GM18520 (cell line): ENCODE results near the gene PRSS21.
A peak's percentile ranks its signal among the peaks of the same experiment; 100 is the strongest.

ENCODE experiments used
- ATAC-seq: cut with Tn5 transposase; IDR thresholded peaks from one replicate; pipeline ENCODE4 v1.9.1; 2021; ENCODE audit not compliant: unreplicated experiment

The PRSS21 gene, protein sequence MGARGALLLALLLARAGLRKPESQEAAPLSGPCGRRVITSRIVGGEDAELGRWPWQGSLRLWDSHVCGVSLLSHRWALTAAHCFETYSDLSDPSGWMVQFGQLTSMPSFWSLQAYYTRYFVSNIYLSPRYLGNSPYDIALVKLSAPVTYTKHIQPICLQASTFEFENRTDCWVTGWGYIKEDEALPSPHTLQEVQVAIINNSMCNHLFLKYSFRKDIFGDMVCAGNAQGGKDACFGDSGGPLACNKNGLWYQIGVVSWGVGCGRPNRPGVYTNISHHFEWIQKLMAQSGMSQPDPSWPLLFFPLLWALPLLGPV

DNA sequence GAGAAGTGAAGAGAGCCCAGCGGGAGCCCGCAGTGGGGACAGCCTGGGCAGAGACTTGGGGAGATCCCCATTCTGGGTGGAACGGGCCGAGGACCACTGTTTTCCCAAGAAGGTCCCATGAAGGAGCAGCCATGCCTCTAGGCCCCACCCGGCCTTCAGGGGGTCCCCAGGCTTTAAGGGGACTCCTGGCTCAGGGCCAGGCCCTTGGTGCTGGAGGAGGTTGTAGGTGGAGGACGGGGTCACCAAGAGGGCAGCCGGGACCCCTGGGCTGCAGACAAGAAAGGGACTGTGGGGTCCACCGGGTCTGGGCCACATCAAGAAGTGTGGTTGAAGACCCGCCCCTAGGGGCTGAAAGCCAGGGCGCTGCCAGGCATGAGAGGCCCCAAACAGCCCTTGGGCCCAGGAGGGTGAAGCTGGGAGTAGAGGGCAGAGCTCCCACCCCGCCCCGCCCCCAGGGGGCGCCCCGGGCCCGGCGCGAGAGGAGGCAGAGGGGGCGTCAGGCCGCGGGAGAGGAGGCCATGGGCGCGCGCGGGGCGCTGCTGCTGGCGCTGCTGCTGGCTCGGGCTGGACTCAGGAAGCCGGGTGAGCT, at the start of gene PRSS21:
Gene PRSS21, plus strand, starts transcription at position 487 of the 589 bp plus-strand sequence. Its CDS starts 32 bp downstream, at position 519.
- no peak for ATAC-seq

DNA sequence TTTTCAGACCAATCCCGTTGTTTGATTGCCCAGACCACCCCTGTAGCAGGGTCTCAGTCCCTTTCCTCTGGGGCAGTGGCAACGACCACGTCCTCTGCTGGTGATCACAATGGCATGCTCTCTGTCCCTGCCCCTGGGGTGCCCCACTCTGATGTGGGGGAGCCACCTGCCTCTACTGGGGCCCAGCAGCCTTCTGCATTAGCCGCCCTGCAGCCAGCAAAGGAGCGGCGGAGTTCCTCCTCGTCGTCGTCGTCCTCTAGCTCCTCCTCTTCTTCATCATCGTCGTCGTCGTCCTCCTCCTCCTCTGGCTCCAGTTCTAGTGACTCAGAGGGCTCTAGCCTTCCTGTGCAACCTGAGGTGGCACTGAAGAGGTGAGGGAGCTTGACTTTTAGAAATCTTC, 49.1 kb upstream of the PRSS21 start:
- no peak for ATAC-seq

DNA sequence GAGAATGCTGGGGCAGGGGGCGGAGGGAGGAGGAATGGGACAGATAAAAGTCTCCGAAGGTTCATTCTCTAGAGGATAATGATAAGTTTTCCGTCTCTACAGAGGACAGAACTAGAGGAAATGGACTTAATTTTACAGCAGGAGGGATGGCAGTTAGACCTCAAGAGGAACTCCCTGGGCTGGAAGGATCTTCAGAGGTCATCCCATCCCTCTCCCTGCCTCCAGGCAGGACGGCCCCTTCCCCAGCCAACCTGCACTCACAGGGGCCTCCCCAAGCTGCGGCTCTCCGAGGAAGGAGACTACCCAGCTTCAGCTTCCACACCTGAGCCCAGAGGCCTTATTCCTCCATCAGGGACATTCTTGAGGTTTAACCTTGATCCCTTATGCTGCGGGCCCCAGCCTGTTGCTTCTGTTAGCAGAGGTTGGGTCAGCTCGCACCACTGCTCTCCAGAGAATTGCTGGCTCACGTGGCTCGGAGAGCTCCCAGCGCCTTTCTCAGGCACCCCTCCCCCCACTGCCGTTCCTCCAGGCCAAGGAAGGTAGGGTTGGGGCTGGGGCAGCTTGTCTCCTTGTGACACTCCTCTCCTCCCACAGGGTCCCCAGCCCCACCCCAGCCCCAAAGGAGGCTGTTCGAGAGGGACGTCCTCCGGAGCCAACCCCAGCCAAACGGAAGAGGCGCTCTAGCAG, 48.5 kb upstream of the PRSS21 start:
- ATAC-seq, result no peak

GRCh38 chr16:2769100-2769529, 47.9 kb upstream of the PRSS21 start:
- no peak for ATAC-seq

GRCh38 chr16:2769675-2770056, 47.4 kb upstream of the PRSS21 start:
- no peak for ATAC-seq

- no peak for ATAC-seq
Measured at GRCh38 chr16:2770057-2770951, 46.7 kb upstream of the PRSS21 start.

DNA sequence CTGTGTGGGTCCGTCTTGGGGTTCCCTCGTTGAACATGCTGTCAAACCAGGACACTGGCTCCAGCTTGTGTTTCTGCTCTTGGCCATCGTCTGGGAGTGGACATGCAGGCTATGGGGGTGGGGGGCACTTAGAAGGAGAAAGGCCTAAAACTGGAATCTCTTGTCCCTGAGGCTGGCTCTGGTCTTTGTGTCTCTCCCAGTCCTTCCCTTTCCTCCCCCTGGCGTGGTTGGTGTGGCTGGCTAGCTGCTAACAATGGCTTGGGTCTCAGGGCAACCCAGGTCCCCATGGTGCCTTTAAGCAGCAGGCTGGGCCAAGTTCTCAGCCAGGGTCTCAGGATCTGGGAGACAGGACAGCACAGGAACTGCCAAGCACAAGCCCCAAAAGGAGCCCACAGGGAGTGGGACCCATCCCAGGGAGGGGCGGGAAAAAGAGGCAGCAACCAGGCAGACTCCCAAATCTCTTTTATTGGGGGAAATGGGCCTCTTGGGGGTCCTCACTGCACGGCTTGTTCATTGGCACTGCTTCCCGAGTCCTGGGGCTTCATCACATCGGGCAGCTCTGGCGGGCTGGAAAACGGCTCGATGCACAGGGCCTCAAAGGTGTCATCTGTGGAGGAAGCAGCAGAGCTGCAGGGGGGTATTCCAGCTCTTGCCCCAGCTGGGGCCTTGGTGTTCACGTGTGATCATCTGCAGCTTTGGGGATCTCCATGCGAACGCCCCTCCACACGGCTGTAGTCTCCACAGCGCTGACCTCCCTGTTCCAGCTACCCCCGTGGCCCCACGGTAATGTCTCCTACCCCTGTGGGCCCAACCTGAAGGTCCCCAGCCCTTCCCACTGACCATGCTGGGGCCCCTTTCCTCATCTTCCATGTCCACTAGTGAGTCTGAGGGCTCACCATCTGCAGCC, 45.3 kb upstream of the PRSS21 start:
- no peak for ATAC-seq

DNA sequence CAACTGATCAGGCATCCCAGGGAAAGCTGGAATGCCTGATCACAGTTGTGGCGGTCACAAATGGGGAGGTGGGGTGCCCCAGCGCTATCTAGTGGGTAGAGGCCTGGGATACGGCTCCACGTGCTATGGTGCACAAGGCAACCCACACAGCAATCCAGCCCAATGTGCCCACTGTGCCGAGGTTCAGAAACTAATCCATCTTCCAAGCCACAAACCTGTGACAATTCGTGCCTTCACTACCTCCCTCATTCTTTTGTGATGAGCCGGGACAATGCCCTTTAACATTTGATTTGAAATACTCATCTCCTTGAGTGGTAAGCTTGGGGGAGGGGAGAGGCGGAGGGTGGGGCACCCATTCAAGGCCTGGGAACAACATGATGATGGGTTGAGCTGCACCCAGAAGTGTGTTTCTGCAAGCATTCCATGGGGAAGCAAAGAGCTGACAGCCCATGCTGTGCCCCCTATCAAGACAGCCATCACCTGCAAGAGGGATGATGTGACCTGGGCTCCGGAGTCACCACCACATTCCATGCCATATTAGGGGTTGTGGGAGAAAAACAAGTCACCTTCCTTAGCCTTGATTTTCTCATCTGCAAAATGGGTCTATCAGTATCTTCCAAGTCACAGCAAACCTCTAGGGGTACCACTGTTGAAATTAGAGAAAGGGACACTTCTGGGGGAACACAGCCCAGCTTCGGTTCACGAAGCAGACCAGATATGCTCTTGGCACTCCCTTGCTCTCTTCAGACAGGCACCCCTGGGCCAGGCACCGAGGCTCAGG, 43.7 kb upstream of the PRSS21 start:
- no peak for ATAC-seq

- no peak for ATAC-seq
Measured at GRCh38 chr16:2774161-2774891, 42.7 kb upstream of the PRSS21 start.

DNA sequence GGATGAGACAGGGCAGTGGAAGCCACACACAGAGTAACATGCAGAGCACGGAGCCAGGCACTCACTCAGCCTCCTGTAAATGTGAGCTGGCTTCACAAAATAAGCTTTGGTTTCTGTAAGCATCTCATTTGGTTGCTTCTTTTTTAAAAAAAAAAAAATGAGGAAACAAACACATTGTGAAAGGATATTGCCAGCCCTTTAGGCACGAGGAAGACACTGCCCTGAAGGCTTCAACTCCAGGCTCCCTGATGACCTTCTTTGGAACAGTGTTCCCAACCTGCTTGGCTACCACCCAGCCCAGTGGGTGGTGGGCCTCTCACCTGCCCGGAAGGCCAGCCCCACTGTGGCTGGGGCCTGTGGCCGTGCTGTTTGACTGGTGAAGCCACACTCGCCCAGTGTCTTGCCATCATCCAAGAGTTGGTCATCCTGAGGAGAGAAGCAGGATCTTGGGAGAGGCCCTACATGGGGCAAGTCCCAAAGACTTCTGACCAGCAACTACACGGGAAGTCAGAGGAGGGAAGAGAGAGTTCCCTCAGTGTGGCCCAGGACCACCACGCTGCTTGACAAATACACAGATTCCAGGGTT, 41.8 kb upstream of the PRSS21 start:
- ATAC-seq, result no peak

DNA sequence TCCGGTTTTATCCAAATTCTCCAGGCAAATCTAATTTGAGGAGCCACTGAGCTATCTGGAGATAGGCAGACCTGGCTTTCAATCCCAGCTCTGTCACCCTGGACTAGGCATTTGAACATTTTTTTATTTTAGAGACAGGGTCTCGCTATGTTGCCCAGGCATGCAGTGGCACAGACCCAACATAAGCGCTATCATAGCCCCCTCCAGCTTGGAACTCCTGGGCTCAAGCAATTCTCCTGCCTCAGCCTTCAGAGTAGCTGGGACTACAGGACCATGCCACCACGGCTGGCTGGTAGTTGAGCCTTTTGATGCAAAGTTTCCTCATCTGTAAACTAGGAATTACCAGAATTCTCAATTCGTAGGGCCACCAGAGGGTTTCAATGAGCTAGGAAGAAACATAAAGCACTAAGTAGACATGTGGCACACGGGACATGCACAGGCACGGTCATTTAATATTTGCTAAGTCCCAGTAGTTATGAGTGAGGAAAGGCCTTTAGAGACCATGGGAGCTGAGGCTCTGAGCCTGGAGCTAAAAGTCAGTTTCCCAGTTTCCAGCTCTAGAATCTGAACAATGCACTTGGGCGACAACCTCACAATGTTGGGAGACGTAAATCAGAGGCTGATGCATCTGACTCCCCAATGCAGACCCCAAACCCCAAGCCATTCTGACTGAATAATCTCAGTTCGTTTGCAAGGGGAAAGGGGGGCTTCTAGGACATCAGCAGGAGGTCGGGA, 41.1 kb upstream of the PRSS21 start:
- ATAC-seq, result no peak

- ATAC-seq, result peak; percentile 16
Measured at GRCh38 chr16:2776500-2777139, 40.4 kb upstream of the PRSS21 start.

DNA sequence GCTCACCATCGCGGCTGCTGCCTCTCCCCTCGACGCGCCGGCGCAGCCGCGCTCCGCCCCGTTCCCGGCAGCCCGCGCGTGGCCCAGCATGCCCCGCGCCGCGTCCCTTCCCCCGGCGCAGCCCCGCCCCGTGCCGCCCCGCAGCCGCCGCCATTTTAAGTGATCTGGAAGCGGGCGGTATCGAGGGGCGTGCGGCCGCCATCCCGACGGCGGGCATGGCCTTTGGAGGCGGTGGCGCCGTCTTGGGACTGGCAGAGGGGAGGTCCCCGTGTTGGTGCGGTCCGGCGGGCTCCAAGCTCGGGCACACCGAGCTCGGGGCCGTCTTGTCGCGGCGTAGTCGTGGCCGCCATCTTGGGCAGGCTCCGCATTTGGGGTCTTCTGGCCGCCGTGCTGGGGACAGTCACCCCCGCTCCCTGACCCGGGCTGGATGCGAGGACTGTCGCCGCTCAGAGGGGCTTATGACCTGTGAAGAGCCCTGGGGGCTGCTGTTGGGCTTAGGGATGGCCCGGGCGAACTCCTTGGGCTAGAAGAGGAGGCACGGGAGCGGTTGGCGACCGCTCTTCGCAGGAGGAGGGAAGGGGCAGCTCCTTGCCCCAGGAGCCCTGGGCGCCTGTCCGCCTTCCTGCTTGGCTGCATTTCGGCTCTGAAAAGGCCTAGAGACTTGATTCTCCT, 39.7 kb upstream of the PRSS21 start, which contains the start of gene ELOB:
Gene ELOB, minus strand, starts transcription at position 50 of the 672 bp plus-strand sequence. Its CDS starts 41 bp downstream, at position 9.
- ATAC-seq, result peak; percentile 77

DNA sequence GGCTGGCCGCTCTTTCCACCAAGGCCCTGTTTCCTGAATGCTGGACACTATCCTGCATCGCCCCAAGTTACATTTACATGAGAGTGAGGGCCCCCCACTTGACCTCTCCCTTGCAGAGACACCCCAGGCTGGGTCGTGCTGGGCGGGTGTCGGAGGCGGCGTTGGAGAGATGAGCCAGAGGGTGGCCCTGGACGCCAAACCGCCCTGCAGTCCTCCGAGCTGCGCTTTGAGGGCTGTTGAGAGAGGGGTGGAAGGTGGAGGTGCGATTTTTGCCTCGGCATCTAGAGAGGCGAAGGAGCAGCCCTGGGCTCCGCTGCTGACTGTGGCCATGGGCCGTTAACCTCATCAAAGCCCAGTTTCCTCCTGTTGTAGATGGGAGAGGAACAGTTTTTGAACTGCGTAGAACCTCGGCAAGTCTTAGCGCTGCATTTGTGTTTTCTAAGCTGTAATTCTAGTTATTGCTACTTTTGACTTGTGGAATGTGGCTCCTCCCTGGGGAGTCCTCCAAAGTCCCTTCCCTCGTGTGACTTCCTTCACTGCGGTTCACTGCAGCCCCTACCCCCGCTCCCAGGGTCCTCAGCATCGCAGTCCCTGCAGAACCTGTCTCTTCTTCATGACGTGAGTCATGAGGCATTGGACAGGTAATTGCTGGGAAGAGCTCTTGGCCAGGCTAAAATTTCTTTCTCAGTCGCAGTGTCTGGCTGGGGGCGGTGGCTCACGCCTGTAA, 39.0 kb upstream of the PRSS21 start:
- ATAC-seq, result no peak

- ATAC-seq, result no peak
Measured at GRCh38 chr16:2778630-2778958, 38.4 kb upstream of the PRSS21 start.
